Stimulated activated CD4-positive, alpha-beta T cell treated with anti-CD3 and anti-CD28 coated beads, TNF-alpha, amount 100 ng/mL, for 48 hours (primary cell): Measurements from ENCODE around the gene GALNT10.
A peak's percentile ranks its signal among the peaks of the same experiment; 100 is the strongest.
"Not testable (repeated sequence)": the region's sequence is repeated elsewhere in the genome, so short reads cannot be mapped to it uniquely, and the experiment has no call there.

Source experiments
- DNase-seq, 3 donors: peaks; one replicate each; pipeline ENCODE4 v3.0.0-alpha.2; 2020; ENCODE audit warnings: low read depth in 3 of 3

Gene GALNT10

GRCh38 chr5:154190595-154191304 lies at the start of gene GALNT10:
Gene GALNT10, plus strand, starts transcription at chr5:154190733. Its CDS starts 134 bp downstream, at chr5:154190867.
- peak in 2 of 3 donors; percentile 28 to 55 for DNase-seq

GRCh38 chr5:154141745-154142221 lies 48.8 kb upstream of the GALNT10 start:
- DNase-seq: no peak

- DNase-seq: no peak
Measured at GRCh38 chr5:154143211-154143641, 47.3 kb upstream of the GALNT10 start.

GRCh38 chr5:154145268-154145667 lies 45.3 kb upstream of the GALNT10 start:
- DNase-seq: no peak

- DNase-seq: no peak
Measured at GRCh38 chr5:154146409-154146808, 44.1 kb upstream of the GALNT10 start.

GRCh38 chr5:154147666-154148065 lies 42.9 kb upstream of the GALNT10 start:
- DNase-seq: no peak

GRCh38 chr5:154150471-154150870 lies 40.1 kb upstream of the GALNT10 start:
- DNase-seq: not testable (repeated sequence)

GRCh38 chr5:154157483-154158378 lies 32.8 kb upstream of the GALNT10 start:
- DNase-seq: no peak

- no peak for DNase-seq
Measured at GRCh38 chr5:154158379-154158737, 32.2 kb upstream of the GALNT10 start.

- DNase-seq: no peak
Measured at GRCh38 chr5:154159343-154159742, 31.2 kb upstream of the GALNT10 start.

- DNase-seq: no peak
Measured at GRCh38 chr5:154162539-154163151, 27.9 kb upstream of the GALNT10 start.

GRCh38 chr5:154163327-154164248 lies 26.9 kb upstream of the GALNT10 start:
- DNase-seq: no peak

- no peak for DNase-seq
Measured at GRCh38 chr5:154164249-154164581, 26.3 kb upstream of the GALNT10 start.

GRCh38 chr5:154165886-154166285 lies 24.6 kb upstream of the GALNT10 start:
- no peak for DNase-seq

- DNase-seq: no peak
Measured at GRCh38 chr5:154166901-154167791, 23.4 kb upstream of the GALNT10 start.

- no peak for DNase-seq
Measured at GRCh38 chr5:154168395-154168794, 22.1 kb upstream of the GALNT10 start.

GRCh38 chr5:154172785-154173184 lies 17.7 kb upstream of the GALNT10 start:
- no peak for DNase-seq

GRCh38 chr5:154174091-154174490 lies 16.4 kb upstream of the GALNT10 start:
- no peak for DNase-seq

- DNase-seq: no peak
Measured at GRCh38 chr5:154176181-154176580, 14.4 kb upstream of the GALNT10 start.

- no peak for DNase-seq
Measured at GRCh38 chr5:154178661-154179060, 11.9 kb upstream of the GALNT10 start.
